Measurements from ENCODE around the gene WDFY3.

The WDFY3 gene

DNA sequence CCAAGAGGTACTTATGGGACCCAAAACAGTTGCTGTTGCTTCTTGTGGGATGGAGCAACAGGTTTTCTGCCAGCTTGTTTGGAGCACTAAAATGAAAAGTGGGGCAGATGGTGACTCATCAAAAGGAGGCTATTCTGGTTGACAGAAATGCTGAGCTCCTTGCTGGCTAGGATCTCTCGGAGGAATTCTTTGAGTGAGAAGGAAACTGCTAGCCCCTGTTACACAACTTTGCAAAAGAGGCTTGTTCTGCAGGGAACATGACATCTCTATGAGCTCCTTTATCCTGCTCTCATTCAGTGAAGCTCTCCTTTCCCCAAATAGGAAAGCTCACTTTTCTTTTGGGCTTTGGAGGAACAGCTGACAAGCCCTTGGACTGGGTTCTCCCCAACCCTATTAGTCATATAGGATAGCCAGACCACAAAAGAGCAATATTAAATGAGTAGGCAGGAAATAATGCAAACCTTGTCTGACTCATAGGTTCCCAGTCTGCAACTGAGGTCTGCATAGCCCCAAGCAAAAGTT, 275.3 kb downstream of the WDFY3 start:
- TF ChIP-seq CEBPB (IDR thresholded peaks at IDR 0.05) (no peak), TAF1 (IDR thresholded peaks at IDR 0.05; ENCODE audit: low read depth) (no peak), RAD21 (IDR thresholded peaks at IDR 0.05; ENCODE audit: low read depth) (no peak), YY1 (IDR thresholded peaks at IDR 0.05; ENCODE audit: low read depth) (no peak)
- TF ChIP-seq, protein P1, sequence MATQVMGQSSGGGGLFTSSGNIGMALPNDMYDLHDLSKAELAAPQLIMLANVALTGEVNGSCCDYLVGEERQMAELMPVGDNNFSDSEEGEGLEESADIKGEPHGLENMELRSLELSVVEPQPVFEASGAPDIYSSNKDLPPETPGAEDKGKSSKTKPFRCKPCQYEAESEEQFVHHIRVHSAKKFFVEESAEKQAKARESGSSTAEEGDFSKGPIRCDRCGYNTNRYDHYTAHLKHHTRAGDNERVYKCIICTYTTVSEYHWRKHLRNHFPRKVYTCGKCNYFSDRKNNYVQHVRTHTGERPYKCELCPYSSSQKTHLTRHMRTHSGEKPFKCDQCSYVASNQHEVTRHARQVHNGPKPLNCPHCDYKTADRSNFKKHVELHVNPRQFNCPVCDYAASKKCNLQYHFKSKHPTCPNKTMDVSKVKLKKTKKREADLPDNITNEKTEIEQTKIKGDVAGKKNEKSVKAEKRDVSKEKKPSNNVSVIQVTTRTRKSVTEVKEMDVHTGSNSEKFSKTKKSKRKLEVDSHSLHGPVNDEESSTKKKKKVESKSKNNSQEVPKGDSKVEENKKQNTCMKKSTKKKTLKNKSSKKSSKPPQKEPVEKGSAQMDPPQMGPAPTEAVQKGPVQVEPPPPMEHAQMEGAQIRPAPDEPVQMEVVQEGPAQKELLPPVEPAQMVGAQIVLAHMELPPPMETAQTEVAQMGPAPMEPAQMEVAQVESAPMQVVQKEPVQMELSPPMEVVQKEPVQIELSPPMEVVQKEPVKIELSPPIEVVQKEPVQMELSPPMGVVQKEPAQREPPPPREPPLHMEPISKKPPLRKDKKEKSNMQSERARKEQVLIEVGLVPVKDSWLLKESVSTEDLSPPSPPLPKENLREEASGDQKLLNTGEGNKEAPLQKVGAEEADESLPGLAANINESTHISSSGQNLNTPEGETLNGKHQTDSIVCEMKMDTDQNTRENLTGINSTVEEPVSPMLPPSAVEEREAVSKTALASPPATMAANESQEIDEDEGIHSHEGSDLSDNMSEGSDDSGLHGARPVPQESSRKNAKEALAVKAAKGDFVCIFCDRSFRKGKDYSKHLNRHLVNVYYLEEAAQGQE (IDR thresholded peaks at IDR 0.05; ENCODE audit: low read depth) = no peak

DNA sequence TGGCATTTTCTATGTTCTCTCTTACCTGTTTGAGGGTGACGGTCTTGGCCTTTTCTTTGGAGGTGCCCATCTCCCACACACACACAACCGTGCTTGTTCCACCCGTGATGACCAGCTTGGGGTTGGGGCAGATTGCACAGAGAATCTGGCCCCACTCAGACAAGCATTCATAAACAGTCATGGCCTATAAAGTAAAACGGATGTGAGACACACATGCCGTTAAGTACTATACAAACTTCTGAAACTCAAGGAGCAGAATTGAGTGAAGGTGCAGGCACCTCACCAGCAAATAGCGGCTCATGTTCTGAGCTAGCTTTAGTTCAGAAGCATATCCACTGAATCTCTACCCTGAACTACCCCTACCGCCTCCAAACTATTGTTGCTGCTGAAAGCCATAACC, 276.0 kb downstream of the WDFY3 start:
- TF ChIP-seq, protein P1 (IDR thresholded peaks at IDR 0.05; ENCODE audit: low read depth) = no peak
- TF ChIP-seq, protein P2, sequence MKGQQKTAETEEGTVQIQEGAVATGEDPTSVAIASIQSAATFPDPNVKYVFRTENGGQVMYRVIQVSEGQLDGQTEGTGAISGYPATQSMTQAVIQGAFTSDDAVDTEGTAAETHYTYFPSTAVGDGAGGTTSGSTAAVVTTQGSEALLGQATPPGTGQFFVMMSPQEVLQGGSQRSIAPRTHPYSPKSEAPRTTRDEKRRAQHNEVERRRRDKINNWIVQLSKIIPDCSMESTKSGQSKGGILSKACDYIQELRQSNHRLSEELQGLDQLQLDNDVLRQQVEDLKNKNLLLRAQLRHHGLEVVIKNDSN (IDR thresholded peaks at IDR 0.05) = no peak
- TF ChIP-seq CREB1 (IDR thresholded peaks at IDR 0.05; ENCODE audit: low read depth) (no peak), ZBTB7A (IDR thresholded peaks at IDR 0.05; ENCODE audit: low read depth) (no peak), RAD21 (IDR thresholded peaks at IDR 0.05; ENCODE audit: low read depth) (no peak), EGR1 (IDR thresholded peaks at IDR 0.05) (no peak)

DNA sequence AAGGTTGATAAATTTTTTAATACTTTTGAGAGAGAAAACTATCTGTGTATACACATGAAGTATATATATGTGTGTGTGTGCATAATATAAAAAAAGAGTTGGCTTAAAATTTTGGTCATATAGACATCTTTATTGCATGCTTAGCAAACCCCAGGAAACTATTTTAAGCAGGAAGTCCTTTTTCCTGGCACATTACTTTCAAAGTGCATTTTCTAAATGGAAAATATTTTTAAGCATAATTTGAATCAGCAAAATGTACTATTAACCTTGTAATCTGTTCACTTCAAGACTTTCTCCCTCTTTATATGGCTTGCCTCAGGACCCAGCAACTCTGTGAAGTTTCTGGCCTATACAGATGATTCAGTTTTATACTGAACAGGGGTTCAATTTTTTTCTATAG, 277.3 kb downstream of the WDFY3 start:
- TF ChIP-seq, protein P3, sequence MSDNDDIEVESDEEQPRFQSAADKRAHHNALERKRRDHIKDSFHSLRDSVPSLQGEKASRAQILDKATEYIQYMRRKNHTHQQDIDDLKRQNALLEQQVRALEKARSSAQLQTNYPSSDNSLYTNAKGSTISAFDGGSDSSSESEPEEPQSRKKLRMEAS (IDR thresholded peaks at IDR 0.05) = no peak
- TF ChIP-seq CEBPB (IDR thresholded peaks at IDR 0.05) (no peak), CREB1 (IDR thresholded peaks at IDR 0.05; ENCODE audit: low read depth) (no peak), NFIC (IDR thresholded peaks at IDR 0.05) (no peak), TEAD4 (IDR thresholded peaks at IDR 0.05) (no peak), ZBTB7A (IDR thresholded peaks at IDR 0.05; ENCODE audit: low read depth) (no peak), EP300 (IDR thresholded peaks at IDR 0.05; ENCODE audit: borderline replicate concordance) (no peak), FOXM1 (IDR thresholded peaks at IDR 0.05; ENCODE audit: borderline replicate concordance, low read depth) (no peak), TAF1 (IDR thresholded peaks at IDR 0.05; ENCODE audit: low read depth) (no peak), RAD21 (IDR thresholded peaks at IDR 0.05; ENCODE audit: low read depth) (no peak), YY1 (IDR thresholded peaks at IDR 0.05; ENCODE audit: low read depth) (no peak)
- TF ChIP-seq, protein P2 (IDR thresholded peaks at IDR 0.05) = no peak
- TF ChIP-seq, protein P1 (IDR thresholded peaks at IDR 0.05; ENCODE audit: low read depth) = no peak

DNA sequence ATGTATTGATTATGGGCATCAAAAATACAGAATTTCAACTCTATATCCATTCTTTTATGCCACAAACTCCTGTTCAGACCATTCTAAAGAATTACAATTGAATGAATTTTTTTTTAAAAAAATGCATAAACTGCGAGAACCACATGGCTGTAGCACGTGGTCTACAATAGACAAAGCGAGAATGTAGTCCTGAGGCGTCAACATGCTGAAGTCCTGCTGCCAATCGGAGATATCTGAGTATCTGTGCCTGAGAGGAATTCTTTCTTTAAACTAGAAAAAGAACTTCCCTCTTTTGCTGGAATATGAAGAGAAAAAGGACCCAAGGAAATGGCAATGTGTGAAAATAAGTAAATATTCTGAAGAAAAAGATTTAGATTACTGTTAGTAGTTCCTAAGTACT, 277.9 kb downstream of the WDFY3 start:
- TF ChIP-seq TEAD4 (IDR thresholded peaks at IDR 0.05) (no peak), YY1 (IDR thresholded peaks at IDR 0.05; ENCODE audit: low read depth) (no peak), EGR1 (IDR thresholded peaks at IDR 0.05) (no peak), FOXM1 (IDR thresholded peaks at IDR 0.05; ENCODE audit: borderline replicate concordance, low read depth) (no peak), CREB1 (IDR thresholded peaks at IDR 0.05; ENCODE audit: low read depth) (no peak), NFIC (IDR thresholded peaks at IDR 0.05) (no peak)
- TF ChIP-seq, protein P1 (IDR thresholded peaks at IDR 0.05; ENCODE audit: low read depth) = no peak
- TF ChIP-seq, protein P3 (IDR thresholded peaks at IDR 0.05) = no peak
